Activated CD4-positive, alpha-beta T cell treated with anti-CD3 and anti-CD28 coated beads for 48 hours (primary cell): ENCODE measurements around the gene TLX2.
"Not testable (repeated sequence)": the region's sequence is repeated elsewhere in the genome, so short reads cannot be mapped to it uniquely, and the experiment has no call there.

Experiments used
- DNase-seq: peaks from one replicate; pipeline ENCODE4 v3.0.0-alpha.2; 2020

Gene TLX2

GRCh38 chr2:74558284-74559230, 44.3 kb downstream of the TLX2 start:
- DNase-seq: no peak

GRCh38 chr2:74559912-74560311, 45.7 kb downstream of the TLX2 start:
- no peak for DNase-seq

- DNase-seq: no peak
Measured at GRCh38 chr2:74560591-74560990, 46.3 kb downstream of the TLX2 start.

- not testable (repeated sequence) for DNase-seq
Measured at GRCh38 chr2:74561022-74561421, 46.8 kb downstream of the TLX2 start.

GRCh38 chr2:74562126-74562775, 48.0 kb downstream of the TLX2 start:
- no peak for DNase-seq

GRCh38 chr2:74564222-74564621, 50.0 kb downstream of the TLX2 start:
- no peak for DNase-seq

GRCh38 chr2:74566076-74566753, 52.0 kb downstream of the TLX2 start:
- DNase-seq: no peak

- no peak for DNase-seq
Measured at GRCh38 chr2:74566754-74567085, 52.5 kb downstream of the TLX2 start.
